Activated effector memory CD4-positive, alpha-beta T cell treated with Interleukin-2 at 50 U/mL for 16 hours (primary cell): Measurements from ENCODE around the gene FBXL7.

Experiments used
- DNase-seq: peaks from one replicate; pipeline ENCODE4 v3.0.0-alpha.2; 2020

FBXL7 gene

DNA sequence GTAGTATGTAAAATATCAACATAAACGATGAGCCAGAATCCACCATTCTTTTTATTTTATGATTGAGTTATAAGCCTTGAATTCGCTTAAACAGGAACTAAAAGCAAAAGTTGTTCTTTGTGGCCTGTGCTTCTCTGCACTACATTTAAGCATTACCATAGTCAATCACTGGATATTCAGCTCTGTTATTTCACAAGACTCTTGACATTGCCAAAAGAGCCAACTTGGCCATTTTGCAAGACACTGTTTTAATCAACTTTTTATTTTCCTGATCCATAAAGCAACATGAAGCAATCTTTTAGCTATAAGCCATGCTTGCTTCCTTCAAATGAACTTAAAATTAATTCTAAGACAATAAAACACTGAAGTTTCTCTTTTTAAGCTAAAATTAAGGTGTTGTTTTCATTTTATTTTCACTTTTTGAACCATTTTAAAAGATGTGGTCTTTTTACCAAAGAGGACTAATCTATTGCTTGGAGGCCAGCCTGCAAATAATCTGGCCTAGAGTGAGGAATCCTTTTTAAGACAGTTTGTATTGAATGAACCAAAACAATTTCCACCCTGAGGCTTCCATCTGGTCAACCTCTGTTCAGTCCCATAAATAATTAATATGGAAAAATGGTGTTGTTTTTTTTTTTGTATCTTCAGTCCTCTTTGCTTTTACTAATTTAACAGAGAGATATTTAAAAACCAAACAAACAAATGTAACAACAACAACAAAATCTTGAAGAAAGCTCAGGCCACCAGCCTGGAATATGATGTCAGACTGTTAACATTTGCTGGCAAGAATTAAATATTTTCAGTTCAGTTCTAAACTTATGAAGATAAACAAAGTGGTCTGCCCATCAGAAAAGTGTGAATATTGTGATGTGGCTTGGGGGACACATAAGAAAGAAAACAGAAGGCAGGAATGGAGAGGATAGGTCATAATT is 405.2 kb downstream of the FBXL7 start:
- DNase-seq = no peak

DNA sequence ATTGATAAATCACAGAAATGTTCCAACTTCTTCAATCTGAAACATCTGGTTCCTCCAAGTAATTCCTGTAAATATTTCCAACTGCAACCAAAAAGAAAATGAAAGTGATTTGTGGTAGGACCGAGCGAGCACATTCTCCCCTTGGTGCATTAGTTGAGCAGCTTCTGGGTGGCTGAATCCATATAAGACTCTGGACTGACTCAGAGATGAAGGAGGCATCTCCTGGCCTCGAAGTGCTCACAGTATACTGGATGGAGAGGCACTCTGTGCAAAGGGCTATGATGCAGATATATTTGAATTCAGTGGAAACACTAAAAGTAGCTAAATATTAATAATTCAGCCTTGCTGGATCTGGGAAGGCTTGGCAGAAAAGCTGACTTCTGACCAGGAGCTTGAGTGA is 414.7 kb downstream of the FBXL7 start:
- DNase-seq = no peak

DNA sequence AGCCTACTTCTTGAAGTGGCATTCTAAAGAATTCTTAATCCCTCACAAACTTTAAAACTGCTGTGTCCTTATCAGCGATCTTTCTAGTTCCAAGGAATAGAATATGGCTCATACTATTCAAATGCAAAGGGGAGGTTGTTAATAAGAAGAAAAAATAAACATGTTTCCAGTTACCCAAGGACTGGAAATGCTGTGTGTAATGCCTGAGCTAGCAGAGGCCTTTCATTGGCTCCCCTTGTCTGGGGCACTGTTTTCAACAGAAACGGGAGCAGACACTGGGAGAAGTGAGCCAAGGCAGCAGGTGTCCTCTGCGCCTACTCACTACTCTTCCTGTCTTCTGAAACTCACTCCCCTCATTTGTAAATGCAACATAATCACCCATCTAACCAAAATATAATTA is 426.6 kb downstream of the FBXL7 start:
- DNase-seq = no peak

DNA sequence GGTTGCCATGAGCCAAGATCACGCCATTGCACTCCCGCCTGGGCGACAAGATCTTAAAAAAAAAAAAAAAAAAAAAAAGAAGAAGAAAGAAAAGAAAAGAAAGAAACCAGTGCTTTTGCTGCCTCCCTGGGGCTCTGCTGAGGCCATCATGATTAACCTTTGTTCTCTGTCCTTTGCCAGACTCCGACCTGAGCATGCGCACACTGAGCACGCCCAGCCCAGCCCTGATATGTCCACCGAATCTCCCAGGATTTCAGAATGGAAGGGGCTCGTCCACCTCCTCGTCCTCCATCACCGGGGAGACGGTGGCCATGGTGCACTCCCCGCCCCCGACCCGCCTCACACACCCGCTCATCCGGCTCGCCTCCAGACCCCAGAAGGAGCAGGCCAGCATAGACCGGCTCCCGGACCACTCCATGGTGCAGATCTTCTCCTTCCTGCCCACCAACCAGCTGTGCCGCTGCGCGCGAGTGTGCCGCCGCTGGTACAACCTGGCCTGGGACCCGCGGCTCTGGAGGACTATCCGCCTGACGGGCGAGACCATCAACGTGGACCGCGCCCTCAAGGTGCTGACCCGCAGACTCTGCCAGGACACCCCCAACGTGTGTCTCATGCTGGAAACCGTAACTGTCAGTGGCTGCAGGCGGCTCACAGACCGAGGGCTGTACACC is 427.9 kb downstream of the FBXL7 start:
- no peak for DNase-seq

DNA sequence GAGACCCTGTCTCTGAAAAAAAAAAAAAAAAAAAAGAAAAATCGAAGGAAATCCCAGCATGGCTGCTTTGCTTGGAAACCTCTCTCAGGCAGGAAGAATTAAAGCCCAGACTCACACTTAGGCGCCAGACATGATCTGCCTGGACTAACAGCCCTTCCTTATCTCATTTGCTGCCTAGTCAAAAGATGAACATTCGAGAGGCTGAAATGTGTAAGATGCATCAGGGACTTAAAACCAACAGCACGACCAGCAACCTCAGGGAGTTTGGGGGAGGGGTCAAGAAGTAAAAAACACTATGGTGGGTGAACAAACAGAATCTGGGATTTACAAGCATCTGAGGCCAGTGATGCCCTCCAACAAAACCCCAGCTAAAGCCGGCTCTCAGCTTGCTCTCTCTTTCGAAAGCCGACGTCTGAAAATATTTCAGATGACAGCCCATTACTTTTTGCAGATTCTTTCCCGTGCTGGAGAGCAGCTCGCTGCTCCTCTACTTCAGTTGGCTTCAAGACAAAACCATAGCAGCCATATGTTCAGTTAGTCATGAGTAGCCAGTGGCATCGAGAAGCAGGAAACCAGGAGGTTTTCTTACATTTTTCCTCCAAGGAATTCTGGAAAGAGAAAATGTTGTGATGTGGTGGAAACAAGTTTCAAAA is 429.8 kb downstream of the FBXL7 start:
- DNase-seq = no peak

DNA sequence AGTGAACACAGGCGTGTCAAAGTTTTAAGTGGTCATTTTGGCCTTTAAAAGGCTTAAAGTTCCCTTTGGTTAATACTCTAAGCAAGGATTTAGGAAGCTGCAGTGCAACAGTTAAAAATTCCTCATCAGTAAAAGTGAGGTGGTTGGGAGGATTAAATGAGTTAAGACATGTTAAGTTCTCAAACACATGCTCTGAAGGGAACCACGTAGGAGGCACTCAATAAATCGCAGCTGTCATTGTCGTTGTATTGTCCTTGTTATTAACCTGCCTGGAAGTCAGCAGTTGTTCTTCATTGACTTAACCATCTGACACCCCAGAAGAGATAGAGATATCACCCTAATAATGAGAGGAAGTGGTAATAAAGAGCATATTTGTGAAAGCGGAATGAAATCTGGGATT is 432.1 kb downstream of the FBXL7 start:
- DNase-seq = no peak

DNA sequence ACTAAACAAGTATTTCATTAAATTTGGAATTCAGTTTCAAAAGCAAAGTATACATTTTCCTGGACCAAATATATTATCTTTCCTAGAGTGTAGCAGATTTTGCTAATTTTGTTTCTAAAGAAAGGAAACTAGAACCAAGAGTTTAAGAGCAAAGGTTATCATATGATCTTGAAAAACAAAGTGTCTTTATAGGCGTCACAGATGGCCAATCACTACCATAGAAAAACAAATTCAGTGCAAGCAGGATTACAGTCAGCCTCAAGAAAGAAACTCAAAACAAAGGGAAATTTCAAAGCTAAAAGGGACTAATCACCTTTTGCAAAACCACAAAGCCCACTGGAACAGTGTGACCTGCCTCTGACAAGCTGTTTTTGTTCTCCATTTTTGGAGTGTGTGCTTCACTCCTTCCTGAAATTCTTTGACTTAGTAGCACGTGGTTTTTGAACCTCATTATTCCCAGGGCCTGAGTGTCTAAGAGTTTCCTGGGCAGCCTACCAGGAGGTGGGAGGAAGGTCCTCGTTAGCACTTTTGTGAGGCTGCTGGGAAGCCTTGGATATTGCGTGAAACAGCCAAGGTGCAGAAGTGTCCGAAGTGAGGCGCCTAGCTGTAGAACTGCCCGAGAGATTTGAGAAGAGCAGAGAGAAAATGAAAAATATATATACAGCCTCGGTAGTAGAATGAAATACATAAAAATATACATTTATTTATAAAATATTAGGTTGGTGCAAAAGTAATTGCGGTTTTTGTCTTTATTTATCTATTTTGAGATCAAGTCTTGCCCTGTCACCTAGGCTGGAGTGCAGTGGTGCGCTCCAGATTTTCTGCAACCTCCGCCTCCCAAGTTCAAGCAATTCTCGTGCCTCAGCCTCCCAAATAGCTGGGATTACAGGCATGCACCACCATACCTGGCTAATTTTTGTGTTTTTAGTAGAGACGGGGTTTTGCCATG is 433.6 kb downstream of the FBXL7 start:
- DNase-seq = no peak

DNA sequence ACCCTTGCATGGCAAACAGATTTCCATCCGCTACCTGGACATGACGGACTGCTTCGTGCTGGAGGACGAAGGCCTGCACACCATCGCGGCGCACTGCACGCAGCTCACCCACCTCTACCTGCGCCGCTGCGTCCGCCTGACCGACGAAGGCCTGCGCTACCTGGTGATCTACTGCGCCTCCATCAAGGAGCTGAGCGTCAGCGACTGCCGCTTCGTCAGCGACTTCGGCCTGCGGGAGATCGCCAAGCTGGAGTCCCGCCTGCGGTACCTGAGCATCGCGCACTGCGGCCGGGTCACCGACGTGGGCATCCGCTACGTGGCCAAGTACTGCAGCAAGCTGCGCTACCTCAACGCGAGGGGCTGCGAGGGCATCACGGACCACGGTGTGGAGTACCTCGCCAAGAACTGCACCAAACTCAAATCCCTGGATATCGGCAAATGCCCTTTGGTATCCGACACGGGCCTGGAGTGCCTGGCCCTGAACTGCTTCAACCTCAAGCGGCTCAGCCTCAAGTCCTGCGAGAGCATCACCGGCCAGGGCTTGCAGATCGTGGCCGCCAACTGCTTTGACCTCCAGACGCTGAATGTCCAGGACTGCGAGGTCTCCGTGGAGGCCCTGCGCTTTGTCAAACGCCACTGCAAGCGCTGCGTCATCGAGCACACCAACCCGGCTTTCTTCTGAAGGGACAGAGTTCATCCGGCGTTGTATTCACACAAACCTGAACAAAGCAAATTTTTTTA is 436.7 kb downstream of the FBXL7 start:
- no peak for DNase-seq

DNA sequence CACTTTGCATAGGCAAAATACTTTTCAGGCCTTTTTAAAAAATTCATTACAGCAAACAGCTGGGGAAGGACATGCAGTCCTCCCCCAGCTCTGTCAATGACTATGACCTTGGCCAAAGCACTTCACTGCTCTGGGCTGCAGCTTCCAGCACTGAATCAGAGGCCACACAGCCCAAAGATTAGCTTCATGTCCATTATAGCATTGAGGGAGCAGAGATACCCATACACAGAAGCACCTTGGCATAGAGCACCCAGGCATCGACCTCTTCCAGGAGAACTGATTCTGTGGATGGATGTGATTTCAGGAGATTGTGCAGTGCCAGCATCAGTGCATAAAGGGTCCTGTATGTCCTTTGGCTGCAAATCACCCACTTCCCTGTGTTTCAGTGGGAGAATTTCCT is 437.7 kb downstream of the FBXL7 start:
- no peak for DNase-seq

DNA sequence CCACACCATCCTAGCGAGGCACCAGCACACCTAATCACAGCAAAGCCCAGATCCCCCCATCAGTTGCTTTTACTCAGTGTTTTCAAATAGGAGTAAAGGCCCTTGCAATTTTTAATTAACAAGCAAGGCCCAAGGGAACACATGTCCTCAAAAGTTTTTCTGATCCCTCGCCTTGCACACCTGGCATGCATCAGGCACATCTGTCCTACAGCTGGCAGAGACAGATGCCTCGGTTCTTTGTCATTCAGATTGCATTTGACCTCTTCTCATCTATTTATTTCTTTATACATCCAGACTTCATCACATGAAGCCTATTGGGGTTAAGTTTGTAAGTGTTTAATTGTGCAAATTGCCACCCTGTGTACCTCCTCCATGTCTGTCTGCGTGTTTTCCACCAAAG is 438.2 kb downstream of the FBXL7 start:
- no peak for DNase-seq

DNA sequence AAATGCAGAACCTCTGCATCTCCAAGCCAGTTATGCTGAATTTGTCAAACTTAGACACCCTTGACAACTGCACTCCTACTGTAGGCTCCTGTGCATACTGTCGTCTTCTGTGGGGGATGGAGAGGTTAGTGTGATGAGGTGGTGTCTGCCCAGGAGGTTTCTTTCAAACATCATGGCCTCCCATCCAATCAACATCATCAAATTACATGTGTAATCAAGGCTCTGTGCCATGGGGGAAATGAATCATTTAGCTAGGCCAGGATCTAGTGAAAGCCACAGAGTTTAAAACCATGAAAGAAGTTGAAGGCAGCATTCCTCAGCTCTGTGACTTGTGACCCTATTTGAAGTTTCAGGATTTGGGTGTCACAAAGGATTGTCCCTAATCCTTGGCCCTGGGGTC is 439.0 kb downstream of the FBXL7 start:
- no peak for DNase-seq

DNA sequence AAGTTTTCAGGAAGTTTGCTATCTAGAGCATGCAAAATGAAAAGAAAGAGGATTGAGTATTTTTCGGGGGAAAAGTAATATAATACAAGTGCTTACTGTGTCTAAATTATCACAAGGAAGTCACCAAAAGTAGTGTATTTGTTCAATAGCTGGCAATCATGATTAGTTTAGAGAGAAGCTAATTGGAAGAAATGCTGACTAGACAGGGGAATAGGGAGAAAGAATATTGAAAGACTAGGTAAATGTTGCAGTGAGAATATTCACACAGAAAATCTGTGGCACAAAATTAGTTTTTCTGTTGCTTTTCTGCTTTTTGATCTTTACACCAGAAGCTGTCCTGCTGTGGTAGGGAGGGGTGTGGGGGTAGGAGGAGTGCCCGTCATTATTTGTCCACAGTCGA is 440.9 kb downstream of the FBXL7 start:
- DNase-seq = no peak

DNA sequence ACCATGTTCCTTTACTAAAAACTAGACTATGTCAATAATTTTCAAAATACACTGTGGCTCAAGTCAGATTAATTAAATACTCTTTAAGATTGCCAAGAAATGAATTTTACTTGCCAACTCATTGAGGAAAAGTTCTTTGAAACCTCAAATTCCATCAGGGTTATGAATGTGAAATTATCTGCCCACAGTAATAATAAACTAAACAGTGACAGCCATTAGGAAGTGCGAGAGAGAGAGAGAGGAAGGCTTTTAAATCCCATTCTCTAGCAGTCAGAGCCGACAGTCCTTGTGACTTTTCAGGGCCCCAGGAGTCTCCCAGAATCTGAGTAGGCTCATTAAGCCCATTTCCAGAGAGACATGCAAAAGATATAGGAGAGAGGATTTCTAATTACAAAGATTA is 443.5 kb downstream of the FBXL7 start:
- DNase-seq = no peak

DNA sequence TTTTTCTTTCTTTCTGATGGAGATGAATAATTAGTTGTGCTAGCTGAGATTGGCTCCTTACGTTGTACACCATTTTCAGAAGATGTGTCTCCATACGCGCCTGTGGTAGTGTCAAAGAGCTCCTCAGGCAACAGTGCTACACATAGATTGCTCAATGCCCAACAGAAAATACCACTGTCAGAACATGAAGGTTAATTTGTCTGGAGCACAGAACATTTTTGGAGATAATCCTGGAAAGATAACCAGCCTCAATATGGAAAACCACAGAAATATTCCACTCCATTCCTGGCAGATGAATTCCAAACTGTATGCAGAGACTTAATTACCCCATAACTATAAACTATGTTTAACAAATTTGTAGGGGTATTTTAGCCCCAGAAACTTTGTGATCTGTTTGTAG is 446.0 kb downstream of the FBXL7 start:
- DNase-seq = no peak

DNA sequence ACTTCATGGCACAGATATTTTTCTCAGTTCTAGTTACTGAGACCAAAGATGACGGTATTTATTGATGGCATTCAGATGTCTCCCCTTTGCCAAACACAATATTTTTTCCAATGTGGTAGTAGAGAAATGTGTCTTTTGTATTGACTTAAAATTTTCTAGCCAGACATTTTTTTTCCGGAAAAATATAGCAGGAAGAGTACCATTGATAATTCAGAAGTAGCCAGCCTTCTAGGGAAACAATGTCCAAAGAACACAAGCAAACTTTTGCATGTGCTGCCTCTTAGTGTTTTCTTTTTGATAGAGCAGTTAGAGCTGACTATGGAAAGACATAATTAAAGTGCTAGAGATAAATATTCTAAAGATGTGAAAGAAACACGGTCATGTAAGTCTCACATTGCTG is 448.2 kb downstream of the FBXL7 start:
- DNase-seq = no peak

DNA sequence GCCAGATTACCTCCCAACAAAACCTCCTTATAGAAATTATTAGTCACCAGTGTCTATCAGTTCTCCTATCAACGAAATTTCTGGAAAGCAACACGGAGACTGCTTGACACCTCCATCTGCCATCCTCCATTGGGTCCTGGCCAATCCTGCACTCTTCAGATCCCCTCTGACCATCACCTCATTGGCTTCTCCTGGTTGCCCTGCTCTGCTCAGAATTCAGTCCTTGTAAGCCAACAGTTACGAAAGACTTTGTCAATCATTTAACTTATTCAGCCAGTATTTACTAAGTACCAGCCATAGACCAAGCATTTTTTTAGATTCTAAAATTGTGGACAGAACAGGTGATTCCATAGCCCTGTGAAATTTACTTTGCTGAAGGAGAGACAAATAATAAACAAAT is 451.1 kb downstream of the FBXL7 start:
- no peak for DNase-seq

DNA sequence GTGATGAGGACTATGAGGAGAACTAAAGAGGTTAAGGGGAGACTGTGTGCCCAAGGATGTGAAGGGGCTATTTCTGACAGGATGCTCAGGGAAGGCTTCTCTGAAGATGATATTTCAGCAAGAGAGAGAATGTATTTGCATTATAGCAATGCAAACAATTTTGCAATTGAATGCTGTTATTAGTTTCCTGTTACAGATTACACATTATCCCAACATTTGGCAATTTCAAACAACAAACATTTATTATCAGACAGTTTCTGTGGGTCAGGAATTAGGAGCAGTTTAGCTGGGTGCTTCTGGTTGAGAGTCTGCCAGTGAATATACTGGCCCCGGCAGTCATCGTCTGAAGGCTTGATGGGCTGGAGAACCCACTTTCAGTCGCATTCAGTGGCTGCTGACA is 451.6 kb downstream of the FBXL7 start:
- DNase-seq = no peak

DNA sequence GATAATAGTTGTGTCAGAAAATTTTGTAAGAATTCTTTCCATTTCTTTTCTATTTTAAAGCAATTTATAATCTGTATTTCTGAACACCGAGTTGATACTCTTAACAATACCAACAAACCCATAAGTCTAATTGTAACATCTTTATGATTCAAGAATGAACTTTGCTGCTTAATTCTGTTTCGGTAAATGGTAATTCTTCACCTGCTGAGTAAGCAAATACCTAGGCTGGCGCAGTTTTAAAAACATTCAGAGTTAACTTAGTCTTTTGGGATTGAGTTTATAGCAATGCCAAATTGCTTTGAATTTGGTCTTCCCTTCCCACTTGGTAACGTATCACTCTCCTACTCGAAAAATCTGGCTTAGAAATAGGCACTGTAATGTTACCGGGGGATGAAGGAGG is 456.6 kb downstream of the FBXL7 start:
- DNase-seq = no peak

DNA sequence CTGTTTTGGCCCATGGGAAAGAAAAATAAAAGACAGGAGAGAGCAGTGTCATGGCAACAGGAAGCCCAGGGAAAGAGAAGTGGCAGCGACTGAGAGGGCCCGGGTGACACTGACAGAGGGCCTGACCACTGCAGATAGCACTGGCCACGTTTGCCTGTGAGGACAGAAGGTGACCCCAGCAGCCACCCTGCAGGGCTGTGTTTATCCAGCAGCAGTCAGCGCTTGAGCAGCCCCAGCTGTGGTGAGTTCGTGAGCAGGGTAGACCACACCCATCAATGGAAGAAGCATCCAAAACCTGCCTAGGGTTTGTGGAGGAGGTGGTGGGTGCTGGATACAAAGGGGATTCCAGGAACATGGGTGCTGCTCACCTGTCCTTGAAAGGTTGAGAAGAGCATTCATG is 457.1 kb downstream of the FBXL7 start:
- no peak for DNase-seq

DNA sequence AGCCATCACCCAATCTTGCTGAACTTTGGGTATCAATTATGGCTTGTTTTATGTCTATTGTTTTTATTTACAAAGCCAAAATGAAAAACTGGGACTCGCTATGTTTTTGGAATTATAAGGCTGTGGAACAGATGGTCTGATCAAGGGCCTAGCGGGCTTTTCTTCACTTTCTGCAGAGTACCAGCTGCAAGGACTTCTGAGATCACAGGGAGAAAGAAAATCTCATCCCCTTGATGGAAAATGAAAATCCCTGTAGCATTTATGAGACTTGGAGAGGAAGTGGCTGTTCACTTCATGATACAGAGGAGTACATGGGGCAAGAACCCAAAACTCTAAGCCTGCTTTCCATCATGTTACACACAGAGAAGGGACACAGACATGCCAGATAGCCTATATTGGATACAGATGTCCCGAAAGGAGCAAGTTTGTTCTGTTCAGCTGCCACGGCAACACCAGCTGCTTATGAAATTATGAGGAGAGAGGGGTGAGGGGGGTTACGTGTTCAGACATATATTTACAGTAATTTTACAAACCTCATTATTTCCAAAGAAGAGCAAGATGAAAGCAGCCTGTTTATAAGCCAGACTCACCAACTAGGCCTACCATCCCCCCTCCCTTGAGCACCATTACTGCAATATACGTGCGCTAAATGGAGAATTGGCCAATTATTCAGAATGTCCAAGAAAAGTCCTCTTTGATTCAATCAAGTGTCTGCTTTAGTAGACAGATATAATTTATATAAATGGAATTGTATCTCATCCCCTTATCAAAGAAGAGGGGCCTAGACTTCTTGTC is 459.6 kb downstream of the FBXL7 start:
- DNase-seq = no peak

DNA sequence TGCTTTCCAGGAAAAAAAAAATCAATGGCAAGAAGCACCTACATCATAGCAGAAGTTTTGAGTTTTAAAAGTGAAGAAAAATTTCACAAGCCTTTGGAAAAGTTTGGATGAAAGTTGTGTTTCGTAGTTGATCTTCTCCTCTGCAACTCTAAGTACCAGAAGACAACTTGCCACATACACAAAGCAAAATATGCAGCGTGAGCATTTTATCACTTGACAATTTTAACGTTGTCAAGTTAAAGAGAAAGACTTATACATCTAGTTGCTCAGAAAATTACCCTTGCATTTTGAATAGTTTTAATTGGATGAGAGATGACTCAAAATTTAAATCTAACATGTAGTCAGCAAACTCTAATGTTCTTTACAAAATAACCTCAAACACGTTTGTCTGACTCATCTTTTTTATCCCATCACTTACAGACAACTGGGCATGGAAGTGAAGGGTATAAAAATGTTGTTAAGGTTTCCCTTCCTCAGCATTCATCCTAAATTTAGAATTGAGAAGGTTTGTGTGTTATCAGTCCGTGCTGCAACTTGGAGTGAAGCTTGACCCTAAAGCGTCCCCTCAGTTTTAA is 466.2 kb downstream of the FBXL7 start:
- no peak for DNase-seq
